ENCODE data around the gene PSME4.

DNA sequence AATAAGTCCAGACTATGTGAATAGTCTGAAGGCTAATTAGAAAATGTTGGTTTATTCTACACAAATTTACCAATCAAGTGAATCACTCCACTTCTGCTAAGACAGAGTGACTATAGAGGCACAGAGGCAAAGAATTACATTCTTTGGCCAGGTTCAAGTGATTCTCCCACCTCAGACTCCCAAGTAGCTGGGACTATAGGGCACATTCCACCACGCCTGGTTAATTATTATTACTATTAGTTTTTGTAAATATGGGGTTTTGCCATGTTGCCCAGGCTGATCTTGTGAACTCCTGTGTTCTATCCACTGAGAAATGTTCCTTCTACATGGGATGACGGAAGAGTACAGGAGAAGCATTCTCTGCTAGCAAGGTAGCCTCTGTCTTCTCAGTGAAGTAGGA lies 37.6 kb upstream of the PSME4 start:
- TF ChIP-seq GATA3 (IDR thresholded peaks at IDR 0.05; ENCODE audit: low read depth, low read length) (no peak), GATA2 (IDR thresholded peaks at IDR 0.05; ENCODE audit: low read depth, low read length) (no peak)
